GM23338 (cell line): Measurements from ENCODE around the gene HTR3B. TPM values are rescaled to one million over a fixed set of nuclear protein-coding genes. Genes with fewer than 3 reads are reported as not detected.

Experiments
- ATAC-seq: fragments of 200-7000 bp; cut with Tn5 transposase; 3 replicates; pipeline ENCODE4 v1.9.1; 2020
- DNase-seq: peaks from one replicate; pipeline ENCODE4 v3.0.0-alpha.2; 2015; ENCODE audit warnings: low spot score
- H2AFZ ChIP-seq: fragments of 200-600 bp; sonication (generic); 2 replicates; pipeline ENCODE4 v1.8.0; 2016; ENCODE audit warnings: antibody characterized with exemption, mild to moderate bottlenecking, moderate library complexity
- H3F3A ChIP-seq: fragments of 200-600 bp; sonication (generic); replicated peaks from 2 replicates; pipeline ENCODE4 v1.8.0; 2017; ENCODE audit warnings: antibody characterized with exemption, mixed run types, low read depth
- H3K27ac ChIP-seq: fragments of 200-600 bp; sonication (generic); 2 replicates; pipeline ENCODE4 v1.6.1; 2016; ENCODE audit warnings: low read depth
- H3K27me3 ChIP-seq: fragments of 200-600 bp; sonication (generic); 2 replicates; pipeline ENCODE4 v1.8.0; 2016; ENCODE audit warnings: mild to moderate bottlenecking, mixed run types, moderate library complexity; ENCODE audit not compliant: insufficient read depth
- H3K36me3 ChIP-seq: fragments of 200-600 bp; sonication (generic); 2 replicates; pipeline ENCODE4 v1.8.0; 2016; ENCODE audit warnings: mild to moderate bottlenecking; ENCODE audit not compliant: insufficient read depth
- H3K4me1 ChIP-seq: fragments of 200-600 bp; sonication (generic); 2 replicates; pipeline ENCODE4 v1.8.0; 2016; ENCODE audit warnings: mild to moderate bottlenecking, moderate library complexity; ENCODE audit not compliant: insufficient read depth
- H3K4me2 ChIP-seq: fragments of 200-600 bp; sonication (generic); 2 replicates; pipeline ENCODE4 v1.7.1; 2017; ENCODE audit warnings: mixed run types
- H3K4me3 ChIP-seq: fragments of 200-600 bp; sonication (generic); 2 replicates; pipeline ENCODE4 v1.6.1; 2016; ENCODE audit warnings: mixed run types
- H3K79me2 ChIP-seq: fragments of 200-600 bp; sonication (generic); replicated peaks from 2 replicates; pipeline ENCODE4 v1.8.0; 2017; ENCODE audit warnings: mild to moderate bottlenecking; ENCODE audit not compliant: insufficient read depth
- H3K9me2 ChIP-seq: fragments of 200-600 bp; sonication (generic); 2 replicates; pipeline ENCODE4 v1.8.0; 2017; ENCODE audit not compliant: insufficient read depth
- H4K20me1 ChIP-seq: fragments of 200-600 bp; sonication (generic); replicated peaks from 2 replicates; pipeline ENCODE4 v1.8.0; 2017; ENCODE audit warnings: mild to moderate bottlenecking; ENCODE audit not compliant: insufficient read depth
- H3K27ac Mint-ChIP-seq: 2 replicates; pipeline ENCODE4 v1.8.0; 2020; ENCODE audit warnings: inconsistent platforms, mild to moderate bottlenecking, moderate library complexity, mixed read lengths
- H3K27me3 Mint-ChIP-seq: 3 replicates; pipeline ENCODE4 v1.8.0; 2022; ENCODE audit warnings: low read depth, mild to moderate bottlenecking, moderate library complexity, mixed read lengths, inconsistent platforms; ENCODE audit not compliant: insufficient read depth, poor library complexity
- H3K36me3 Mint-ChIP-seq: 3 replicates; pipeline ENCODE4 v1.8.0; 2021; ENCODE audit warnings: low read depth, mild to moderate bottlenecking, inconsistent platforms, moderate library complexity, mixed read lengths
- H3K4me1 Mint-ChIP-seq: 3 replicates; pipeline ENCODE4 v1.8.0; 2020; ENCODE audit warnings: mild to moderate bottlenecking, inconsistent platforms, mixed read lengths
- H3K4me3 Mint-ChIP-seq: 3 replicates; pipeline ENCODE4 v1.8.0; 2021; ENCODE audit warnings: moderate library complexity, mild to moderate bottlenecking, inconsistent platforms, mixed read lengths
- H3K9me3 Mint-ChIP-seq: 3 replicates; pipeline ENCODE4 v1.8.0; 2020; ENCODE audit warnings: moderate library complexity, mild to moderate bottlenecking, inconsistent platforms, mixed read lengths
- CREB1 ChIP-seq: fragments of 250-450 bp; sonication (Bioruptor Pico); IDR thresholded peaks from 2 replicates; pipeline ENCODE4 v1.5.0; 2020; ENCODE audit warnings: low read depth, mild to moderate bottlenecking, moderate library complexity
- CTCF ChIP-seq, 2 experiments: fragments of 200-600 bp in 1 of 2; sonication (generic) in 1 of 2; conservative IDR thresholded peaks; 2 replicates each; pipeline versions ENCODE4 v1.5.1 to v1.6.1; 2016 to 2017; ENCODE audit warnings: antibody characterized with exemption in 2 of 2, low read depth in 2 of 2, mild to moderate bottlenecking in 2 of 2, moderate library complexity in 1 of 2
- ETS1 ChIP-seq: IDR thresholded peaks from 2 replicates; pipeline ENCODE4 v1.6.1; 2016; ENCODE audit warnings: antibody characterized with exemption
- EZH2 ChIP-seq: fragments of 200-600 bp; sonication (generic); IDR thresholded peaks from one replicate; pipeline ENCODE4 v1.8.0; 2017; ENCODE audit warnings: antibody characterized with exemption, mild to moderate bottlenecking, low read depth; ENCODE audit not compliant: unreplicated experiment
- EZH2phosphoT487 ChIP-seq: fragments of 200-600 bp; sonication (generic); IDR thresholded peaks from one replicate; pipeline ENCODE4 v1.8.1; 2018; ENCODE audit warnings: antibody characterized with exemption; ENCODE audit not compliant: unreplicated experiment
- JUNB ChIP-seq: IDR thresholded peaks from one replicate; pipeline ENCODE4 v1.6.1; 2016; ENCODE audit warnings: antibody characterized with exemption; ENCODE audit not compliant: unreplicated experiment
- NANOG ChIP-seq: IDR thresholded peaks from 2 replicates; pipeline ENCODE4 v1.6.1; 2016; ENCODE audit warnings: antibody characterized with exemption, borderline replicate concordance
- POLR2AphosphoS5 ChIP-seq: IDR thresholded peaks from 2 replicates; pipeline ENCODE4 v1.6.1; 2016; ENCODE audit warnings: antibody characterized with exemption, low read depth
- REST ChIP-seq: IDR thresholded peaks from one replicate; pipeline ENCODE4 v1.6.1; 2018; ENCODE audit warnings: antibody characterized with exemption; ENCODE audit not compliant: unreplicated experiment
- STAT1 ChIP-seq: IDR thresholded peaks from one replicate; pipeline ENCODE4 v1.6.1; 2016; ENCODE audit warnings: antibody characterized with exemption; ENCODE audit not compliant: unreplicated experiment
- ZNF114 ChIP-seq: fragments of 250-450 bp; sonication (Bioruptor Pico); IDR thresholded peaks from 2 replicates; pipeline ENCODE4 v1.5.0; 2020; ENCODE audit warnings: mild to moderate bottlenecking, moderate library complexity
- ZNF331 ChIP-seq: fragments of 250-450 bp; sonication (Bioruptor Pico); IDR thresholded peaks from 2 replicates; pipeline ENCODE4 v1.5.0; 2020; ENCODE audit warnings: low read depth, mild to moderate bottlenecking, moderate library complexity
- ZNF462 ChIP-seq: fragments of 250-450 bp; sonication (Bioruptor Pico); IDR thresholded peaks from 2 replicates; pipeline ENCODE4 v1.5.0; 2020; ENCODE audit warnings: mild to moderate bottlenecking, moderate library complexity
- polyA plus RNA-seq: library from polyadenylated mRNA; unstranded; fragments of >200 nt; fragmentation: Nextera tagmentation; extraction: Ambion mirVana; gene quantifications from 2 replicates; pipeline ENCODE4 v1.2.1, GENCODE V29; 2016
- total RNA-seq: library from RNA; depleted of rRNA; stranded (reverse); fragments of >200 nt; shearing (Covaris generic); gene quantifications from 2 replicates; pipeline ENCODE4 v1.2.3, GENCODE V29; 2014

The HTR3B gene
- total and polyA plus RNA-seq, 2 experiments from 2014 or later = not detected

- Mint-ChIP-seq H3K4me3 (no peak overlapping the region), H3K27ac (no peak overlapping the region)
- TF ChIP-seq STAT1 (no peak), REST (no peak), JUNB (no peak), ZNF462 (CRISPR knock-in tag) (no peak), ZNF114 (no peak), ZNF331 (CRISPR knock-in tag) (no peak), ETS1 (no peak), EZH2phosphoT487 (no peak), NANOG (no peak), CREB1 (no peak), CTCF (conservative IDR thresholded peaks at IDR 0.05; ENCODE audit: low read depth in 2 of 2) (no peak), POLR2AphosphoS5 (no peak), EZH2 (no peak)
Observed at GRCh38 chr11:113989916-113990315, 85.3 kb downstream of the HTR3B start.

More at GRCh38 chr11:113989916-113990315, 85.3 kb downstream of the HTR3B start:
- Histone ChIP-seq H3K9me2 (no peaks in the 10 kb centered on the region), H3K36me3 (no peaks in the 10 kb centered on the region), H3K4me1 (peaks cover 12% of the 10 kb centered on the region), H3K27me3 (no peaks in the 10 kb centered on the region), H2AFZ (no peak overlapping the region), H3F3A (no peaks in the 10 kb centered on the region), H4K20me1 (no peaks in the 10 kb centered on the region), H3K27ac (no peak overlapping the region), H3K4me3 (no peak overlapping the region), H3K4me2 (no peak overlapping the region), H3K79me2 (no peaks in the 10 kb centered on the region)
- no peaks in the 10 kb centered on the region for H3K9me3 Mint-ChIP-seq
- no peaks in the 10 kb centered on the region for H3K36me3 Mint-ChIP-seq
- peaks cover 19% of the 10 kb centered on the region for H3K4me1 Mint-ChIP-seq
- DNase-seq = no peak
- peaks cover 14% of the 10 kb centered on the region for H3K27me3 Mint-ChIP-seq
- ATAC-seq = no peak
